Keratinocyte (primary cell): Measurements from ENCODE around the gene MAD1L1.

Source experiments
- EZH2 ChIP-seq: IDR thresholded peaks from one replicate; pipeline ENCODE4 v1.6.1; 2012; ENCODE audit warnings: inconsistent platforms, mild to moderate bottlenecking, low read length, moderate library complexity
- TF ChIP-seq, protein P1 (sequence below), 3 experiments: IDR thresholded peaks in 1 of 3; conservative IDR thresholded peaks in 1 of 3; optimal IDR thresholded peaks in 1 of 3; 2 replicates in 2 of 3; 3 replicates in 1 of 3; pipeline versions ENCODE3 to v1.5.1; 2011; ENCODE audit warnings: low read length in 3 of 3, mild to moderate bottlenecking in 3 of 3, moderate library complexity in 2 of 3, control low read depth in 1 of 3, inconsistent platforms in 1 of 3; ENCODE audit not compliant: insufficient read depth in 2 of 3; ENCODE audit errors: extremely low read depth in 1 of 3

DNA sequence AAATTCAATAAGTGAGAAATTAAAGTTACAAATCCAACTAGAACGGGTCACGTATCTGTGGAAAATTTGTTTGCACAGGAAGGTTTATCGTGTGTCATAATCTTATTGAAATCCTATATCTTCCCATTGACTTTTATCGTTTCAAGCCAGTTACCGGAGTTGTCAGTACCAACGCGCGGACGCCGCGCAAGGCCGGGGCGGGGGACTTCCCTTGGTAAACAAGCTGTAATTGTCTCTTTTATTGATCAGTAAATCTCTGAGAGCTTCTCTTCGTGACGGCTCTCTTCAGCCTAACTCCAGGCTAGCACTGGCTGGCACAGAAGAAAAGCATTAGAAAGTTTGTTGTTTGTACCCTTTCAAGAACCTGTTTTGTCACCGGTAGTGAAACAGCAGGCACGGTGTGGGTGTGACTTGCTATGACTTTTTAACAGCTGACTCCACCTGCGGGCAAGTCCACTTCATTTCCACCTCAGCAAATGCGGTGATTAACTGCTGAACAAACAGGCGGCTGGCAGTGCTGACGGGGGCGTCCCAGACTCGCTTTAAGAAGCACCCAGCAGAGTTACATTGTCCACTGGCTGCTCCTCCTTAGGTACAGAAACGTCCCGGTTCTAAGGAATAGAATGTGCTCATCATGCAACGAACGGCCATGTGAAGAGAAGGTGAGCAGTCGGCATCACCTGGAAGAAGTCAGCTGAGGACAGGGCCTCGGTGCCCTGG, 215.8 kb downstream of the MAD1L1 start:
- TF ChIP-seq, protein P1, sequence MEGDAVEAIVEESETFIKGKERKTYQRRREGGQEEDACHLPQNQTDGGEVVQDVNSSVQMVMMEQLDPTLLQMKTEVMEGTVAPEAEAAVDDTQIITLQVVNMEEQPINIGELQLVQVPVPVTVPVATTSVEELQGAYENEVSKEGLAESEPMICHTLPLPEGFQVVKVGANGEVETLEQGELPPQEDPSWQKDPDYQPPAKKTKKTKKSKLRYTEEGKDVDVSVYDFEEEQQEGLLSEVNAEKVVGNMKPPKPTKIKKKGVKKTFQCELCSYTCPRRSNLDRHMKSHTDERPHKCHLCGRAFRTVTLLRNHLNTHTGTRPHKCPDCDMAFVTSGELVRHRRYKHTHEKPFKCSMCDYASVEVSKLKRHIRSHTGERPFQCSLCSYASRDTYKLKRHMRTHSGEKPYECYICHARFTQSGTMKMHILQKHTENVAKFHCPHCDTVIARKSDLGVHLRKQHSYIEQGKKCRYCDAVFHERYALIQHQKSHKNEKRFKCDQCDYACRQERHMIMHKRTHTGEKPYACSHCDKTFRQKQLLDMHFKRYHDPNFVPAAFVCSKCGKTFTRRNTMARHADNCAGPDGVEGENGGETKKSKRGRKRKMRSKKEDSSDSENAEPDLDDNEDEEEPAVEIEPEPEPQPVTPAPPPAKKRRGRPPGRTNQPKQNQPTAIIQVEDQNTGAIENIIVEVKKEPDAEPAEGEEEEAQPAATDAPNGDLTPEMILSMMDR (optimal IDR thresholded peaks at IDR 0.05 in 1 of 3, IDR thresholded peaks at IDR 0.05 in 1 of 3, conservative IDR thresholded peaks at IDR 0.05 in 1 of 3; ENCODE audit: extremely low read depth in 1 of 3, insufficient read depth in 2 of 3, low read length in 3 of 3): no peak
- no peak for TF ChIP-seq EZH2
